Measurements from ENCODE around the gene SLC7A6. TPM values are rescaled to one million over a fixed set of nuclear protein-coding genes. Genes with fewer than 3 reads are reported as not detected.

Gene SLC7A6
- total and polyA plus RNA-seq, 2 of the 8 experiments (the other 6 are each of a cell fraction or from before 2014, with no cell fraction given), result 28.0 to 37.8 TPM

DNA sequence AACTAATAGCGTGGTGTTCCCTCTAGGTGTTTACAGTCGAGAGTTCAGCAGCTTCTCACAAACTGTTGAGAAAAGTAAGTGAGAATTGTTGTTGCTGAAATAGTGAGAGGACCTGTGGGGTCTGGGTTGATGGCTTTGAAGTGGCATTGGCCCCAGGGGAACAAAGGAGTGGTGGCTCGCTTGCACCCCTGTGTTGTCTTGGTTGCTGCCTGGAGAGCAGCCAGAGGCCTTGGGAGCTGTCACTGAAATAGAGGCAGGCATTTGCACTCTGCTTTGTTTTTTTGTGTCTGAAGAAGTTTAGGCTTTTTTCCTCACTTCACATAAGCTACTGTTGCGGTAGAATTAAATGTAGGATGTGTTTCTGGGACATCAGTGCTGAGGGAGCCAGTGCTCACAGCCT lies 83.3 kb downstream of the SLC7A6 start:
- no peak overlapping the region for H4K8ac ChIP-seq (ENCODE audit: extremely low read depth, insufficient read depth, low read length)
- no peak overlapping the region for H4K91ac ChIP-seq (replicated peaks; ENCODE audit: insufficient read length, low read length)
- no peak overlapping the region for H2BK20ac ChIP-seq (ENCODE audit: low read length)
- no peak overlapping the region for H3K18ac ChIP-seq (ENCODE audit: extremely low read depth, low read length)
- H2BK12ac ChIP-seq (ENCODE audit: low read depth, low read length), result no peak overlapping the region
- no peaks in the 10 kb centered on the region for H3K9me3 ChIP-seq (ENCODE audit: insufficient read depth in 2 of 2, low read depth in 1 of 2, low read length in 1 of 2)
- no peak overlapping the region for H3K14ac ChIP-seq (ENCODE audit: insufficient read length)
- no peak overlapping the region for H4K5ac ChIP-seq (ENCODE audit: insufficient read length, low read depth, low read length)
- peaks cover 4 to 38% (median 17%) of the 10 kb centered on the region in 4 experiments; a peak in 6 of 8 replicates for H3K36me3 ChIP-seq (ENCODE audit: control insufficient read depth in 2 of 4, insufficient read depth in 4 of 4, low read length in 3 of 4)
- FAIRE-seq (no peak), DNase-seq (ENCODE audit: low read depth in 1 of 2, low spot score in 2 of 2) (no peak)
- CTCF ChIA-PET (ENCODE audit: partially characterized antibody), result interaction anchor here (0.6 to 2.2 kb wide), 6 partner anchors 19 to 1062 kb away, joined by 3 to 5 read pairs (median 3); no protein-coding TSS in a partner anchor
- H2BK120ac ChIP-seq (replicated peaks; ENCODE audit: low read depth, low read length), result no peak overlapping the region
- H2BK15ac ChIP-seq (ENCODE audit: low read length), result no peak overlapping the region
- H4K20me1 ChIP-seq (replicated peaks in 1 of 2; ENCODE audit: control insufficient read depth in 1 of 2, insufficient read depth in 2 of 2, low read length in 2 of 2), result peaks cover 0 to 7% of the 10 kb centered on the region in 2 experiments
- H3K56ac ChIP-seq (replicated peaks; ENCODE audit: insufficient read length, low read depth, low read length), result no peak overlapping the region
- POLR2A ChIA-PET (ENCODE audit: partially characterized antibody), result interaction anchor here (1.2 kb wide), 1 partner anchor 9 kb away, joined by 3 read pairs; no protein-coding TSS in a partner anchor
- H3K4me1 ChIP-seq (replicated peaks in 1 of 4; ENCODE audit: control insufficient read depth in 3 of 4, insufficient read depth in 4 of 4, low read length in 3 of 4), result no peaks in the 10 kb centered on the region
- no peak overlapping the region for H3K4ac ChIP-seq (replicated peaks; ENCODE audit: insufficient read length, low read depth, low read length)
- H2AK5ac ChIP-seq (ENCODE audit: low read depth, low read length), result no peak overlapping the region
- H3K9ac ChIP-seq (replicated peaks in 1 of 4; ENCODE audit: extremely low read depth in 1 of 4, low read depth in 3 of 4, low read length in 3 of 4), result no peak overlapping the region
- H2BK5ac ChIP-seq (ENCODE audit: low read depth, low read length), result no peak overlapping the region
- no peaks in the 10 kb centered on the region; a peak in 1 of 7 replicates for H3K27me3 ChIP-seq (replicated peaks in 1 of 4; ENCODE audit: control insufficient read depth in 3 of 4, extremely low read depth in 1 of 4, insufficient read depth in 3 of 4, low read length in 3 of 4)
- no peaks in the 10 kb centered on the region; the same call in 1 of the 2 replicates for H3K23me2 ChIP-seq (ENCODE audit: low read depth, low read length)
- H3K79me2 ChIP-seq (ENCODE audit: control insufficient read depth in 1 of 2, insufficient read depth in 2 of 2, low read length in 2 of 2), result no peaks in the 10 kb centered on the region
- H3K27ac ChIP-seq (ENCODE audit: low read depth, low read length), result no peak overlapping the region
- H3K4me3 ChIP-seq (ENCODE audit: extremely low read depth in 1 of 4, insufficient read depth in 2 of 4, low read depth in 3 of 4, low read length in 4 of 4), result no peak overlapping the region
- 85% methylated on average over 4 of the region's 4 CpGs; no CpG with 5 or more reads in 1 of the 2 experiments for WGBS, 2 experiments (ENCODE audit: extremely low coverage in 1 of 2, insufficient coverage in 1 of 2, insufficient read length in 1 of 2, insufficient replicate concordance in 2 of 2, low coverage in 1 of 2, low lambda C conversion rate in 2 of 2, missing lambda C conversion rate in 1 of 2)
- H2AFZ ChIP-seq (ENCODE audit: low read length), result no peak overlapping the region
- no peak overlapping the region for H3K23ac ChIP-seq (ENCODE audit: insufficient read length)
- peaks cover 2% of the 10 kb centered on the region; the same call in 1 of the 2 replicates for H3K79me1 ChIP-seq (ENCODE audit: low read depth, low read length)
- no peak overlapping the region for H3K4me2 ChIP-seq (ENCODE audit: insufficient read depth in 1 of 2, low read depth in 2 of 2, low read length in 2 of 2)
- TF ChIP-seq ATF2 (IDR thresholded peaks at IDR 0.05; ENCODE audit: low read length) (no peak), CBX8 (IDR thresholded peaks at IDR 0.05; ENCODE audit: borderline replicate concordance, low read depth, low read length) (no peak), CHD1 (IDR thresholded peaks at IDR 0.05; ENCODE audit: low read depth, low read length) (no peak), GABPA (IDR thresholded peaks at IDR 0.05; ENCODE audit: borderline replicate concordance, insufficient read depth, low read length) (no peak), FOSL1 (IDR thresholded peaks at IDR 0.05; ENCODE audit: insufficient read depth, low read depth, low read length) (no peak), SP4 (IDR thresholded peaks at IDR 0.05; ENCODE audit: low read length) (no peak), CTBP2 (IDR thresholded peaks at IDR 0.05; ENCODE audit: borderline replicate concordance, insufficient read depth, insufficient read length, low read length) (no peak), HDAC6 (IDR thresholded peaks at IDR 0.05; ENCODE audit: low read depth, low read length) (no peak), ZNF274 (IDR thresholded peaks at IDR 0.05; ENCODE audit: borderline replicate concordance, extremely low read depth, low read length) (no peak), KDM4A (IDR thresholded peaks at IDR 0.05; ENCODE audit: low read depth, low read length, severe bottlenecking) (no peak), CREB1 (IDR thresholded peaks at IDR 0.05) (no peak), RAD21 (IDR thresholded peaks at IDR 0.05 in 1 of 2, conservative IDR thresholded peaks at IDR 0.05 in 1 of 2; ENCODE audit: low read depth in 2 of 2, low read length in 2 of 2) (no peak)
